WTC11 (cell line): ENCODE results near the gene ADCY3.

ENCODE experiments used
- ESRRA ChIP-seq: sonication (generic); formaldehyde crosslinking; IDR thresholded peaks from 2 replicates; pipeline ENCODE4 v1.8.1; 2022; ENCODE audit warnings: mild to moderate bottlenecking, missing genetic modification reagents, borderline replicate concordance
- SP1 ChIP-seq: sonication (generic); formaldehyde crosslinking; conservative IDR thresholded peaks from 2 replicates; pipeline ENCODE4 v1.8.1; 2022; ENCODE audit warnings: missing genetic modification reagents
- TEAD4 ChIP-seq: sonication (generic); formaldehyde crosslinking; IDR thresholded peaks from 2 replicates; pipeline ENCODE4 v1.8.0; 2022; ENCODE audit warnings: mild to moderate bottlenecking, missing genetic modification reagents
- ZNF423 ChIP-seq: fragments of 250-450 bp; sonication (Bioruptor Pico); IDR thresholded peaks from 2 replicates; pipeline ENCODE4 v2.1.2; 2022; ENCODE audit warnings: mild to moderate bottlenecking, moderate library complexity
- TF ChIP-seq, protein P1 (sequence below): fragments of 200-600 bp; IDR thresholded peaks from 2 replicates; pipeline ENCODE4 v1.8.0; 2022; ENCODE audit warnings: antibody characterized with exemption
- TF ChIP-seq, protein P2 (sequence below): sonication (generic); formaldehyde crosslinking; IDR thresholded peaks from 2 replicates; pipeline ENCODE4 v1.8.1; 2023; ENCODE audit warnings: mild to moderate bottlenecking, missing genetic modification reagents, moderate library complexity
- TF ChIP-seq, protein P3 (sequence below): fragments of 250-450 bp; sonication (Bioruptor Pico); IDR thresholded peaks from 2 replicates; pipeline ENCODE4 v1.9.0; 2021; ENCODE audit warnings: mild to moderate bottlenecking

DNA sequence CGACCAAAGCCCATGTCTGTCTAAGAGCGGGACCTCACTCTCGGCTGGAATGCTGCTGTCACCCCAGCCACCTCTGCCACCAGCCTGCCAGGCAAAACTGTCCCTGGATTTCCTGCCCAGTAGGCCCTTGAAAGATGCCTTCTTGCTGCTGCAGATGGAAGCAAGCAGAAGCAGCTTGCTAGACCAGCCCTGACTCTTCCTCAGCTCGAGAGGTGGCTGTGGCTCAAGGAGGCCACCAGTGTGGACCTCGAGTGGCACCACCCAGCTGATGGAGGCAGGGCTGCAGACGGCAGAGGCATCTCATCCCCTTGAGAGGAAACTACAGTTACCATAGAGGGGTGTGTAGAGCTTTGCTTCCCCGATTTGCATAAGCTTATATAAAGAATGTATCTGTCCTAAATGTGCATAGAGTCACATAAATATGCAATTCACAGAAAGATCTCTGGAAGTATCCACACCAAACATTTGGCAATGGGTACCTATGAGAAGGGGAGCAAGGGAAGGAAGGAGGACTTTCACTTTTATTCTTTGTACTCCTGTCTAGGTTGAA lies 20.6 kb downstream of the ADCY3 start:
- TF ChIP-seq, protein P1, sequence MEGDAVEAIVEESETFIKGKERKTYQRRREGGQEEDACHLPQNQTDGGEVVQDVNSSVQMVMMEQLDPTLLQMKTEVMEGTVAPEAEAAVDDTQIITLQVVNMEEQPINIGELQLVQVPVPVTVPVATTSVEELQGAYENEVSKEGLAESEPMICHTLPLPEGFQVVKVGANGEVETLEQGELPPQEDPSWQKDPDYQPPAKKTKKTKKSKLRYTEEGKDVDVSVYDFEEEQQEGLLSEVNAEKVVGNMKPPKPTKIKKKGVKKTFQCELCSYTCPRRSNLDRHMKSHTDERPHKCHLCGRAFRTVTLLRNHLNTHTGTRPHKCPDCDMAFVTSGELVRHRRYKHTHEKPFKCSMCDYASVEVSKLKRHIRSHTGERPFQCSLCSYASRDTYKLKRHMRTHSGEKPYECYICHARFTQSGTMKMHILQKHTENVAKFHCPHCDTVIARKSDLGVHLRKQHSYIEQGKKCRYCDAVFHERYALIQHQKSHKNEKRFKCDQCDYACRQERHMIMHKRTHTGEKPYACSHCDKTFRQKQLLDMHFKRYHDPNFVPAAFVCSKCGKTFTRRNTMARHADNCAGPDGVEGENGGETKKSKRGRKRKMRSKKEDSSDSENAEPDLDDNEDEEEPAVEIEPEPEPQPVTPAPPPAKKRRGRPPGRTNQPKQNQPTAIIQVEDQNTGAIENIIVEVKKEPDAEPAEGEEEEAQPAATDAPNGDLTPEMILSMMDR, result no peak
- TF ChIP-seq TEAD4 (no peak), SP1 (CRISPR knock-in tag) (no peak), ESRRA (CRISPR knock-in tag) (no peak), ZNF423 (CRISPR knock-in tag) (no peak)
- TF ChIP-seq, protein P2, sequence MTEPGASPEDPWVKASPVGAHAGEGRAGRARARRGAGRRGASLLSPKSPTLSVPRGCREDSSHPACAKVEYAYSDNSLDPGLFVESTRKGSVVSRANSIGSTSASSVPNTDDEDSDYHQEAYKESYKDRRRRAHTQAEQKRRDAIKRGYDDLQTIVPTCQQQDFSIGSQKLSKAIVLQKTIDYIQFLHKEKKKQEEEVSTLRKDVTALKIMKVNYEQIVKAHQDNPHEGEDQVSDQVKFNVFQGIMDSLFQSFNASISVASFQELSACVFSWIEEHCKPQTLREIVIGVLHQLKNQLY, result no peak
- TF ChIP-seq, protein P3, sequence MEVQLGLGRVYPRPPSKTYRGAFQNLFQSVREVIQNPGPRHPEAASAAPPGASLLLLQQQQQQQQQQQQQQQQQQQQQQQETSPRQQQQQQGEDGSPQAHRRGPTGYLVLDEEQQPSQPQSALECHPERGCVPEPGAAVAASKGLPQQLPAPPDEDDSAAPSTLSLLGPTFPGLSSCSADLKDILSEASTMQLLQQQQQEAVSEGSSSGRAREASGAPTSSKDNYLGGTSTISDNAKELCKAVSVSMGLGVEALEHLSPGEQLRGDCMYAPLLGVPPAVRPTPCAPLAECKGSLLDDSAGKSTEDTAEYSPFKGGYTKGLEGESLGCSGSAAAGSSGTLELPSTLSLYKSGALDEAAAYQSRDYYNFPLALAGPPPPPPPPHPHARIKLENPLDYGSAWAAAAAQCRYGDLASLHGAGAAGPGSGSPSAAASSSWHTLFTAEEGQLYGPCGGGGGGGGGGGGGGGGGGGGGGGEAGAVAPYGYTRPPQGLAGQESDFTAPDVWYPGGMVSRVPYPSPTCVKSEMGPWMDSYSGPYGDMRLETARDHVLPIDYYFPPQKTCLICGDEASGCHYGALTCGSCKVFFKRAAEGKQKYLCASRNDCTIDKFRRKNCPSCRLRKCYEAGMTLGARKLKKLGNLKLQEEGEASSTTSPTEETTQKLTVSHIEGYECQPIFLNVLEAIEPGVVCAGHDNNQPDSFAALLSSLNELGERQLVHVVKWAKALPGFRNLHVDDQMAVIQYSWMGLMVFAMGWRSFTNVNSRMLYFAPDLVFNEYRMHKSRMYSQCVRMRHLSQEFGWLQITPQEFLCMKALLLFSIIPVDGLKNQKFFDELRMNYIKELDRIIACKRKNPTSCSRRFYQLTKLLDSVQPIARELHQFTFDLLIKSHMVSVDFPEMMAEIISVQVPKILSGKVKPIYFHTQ (CRISPR knock-in tag), result no peak
